ENCODE measurements around the gene MICAL2. TPM values are rescaled to one million over a fixed set of nuclear protein-coding genes. Genes with fewer than 3 reads are reported as not detected.

MICAL2 gene
- total RNA-seq, 1 donor from 2014 or later: 10.0 TPM

DNA sequence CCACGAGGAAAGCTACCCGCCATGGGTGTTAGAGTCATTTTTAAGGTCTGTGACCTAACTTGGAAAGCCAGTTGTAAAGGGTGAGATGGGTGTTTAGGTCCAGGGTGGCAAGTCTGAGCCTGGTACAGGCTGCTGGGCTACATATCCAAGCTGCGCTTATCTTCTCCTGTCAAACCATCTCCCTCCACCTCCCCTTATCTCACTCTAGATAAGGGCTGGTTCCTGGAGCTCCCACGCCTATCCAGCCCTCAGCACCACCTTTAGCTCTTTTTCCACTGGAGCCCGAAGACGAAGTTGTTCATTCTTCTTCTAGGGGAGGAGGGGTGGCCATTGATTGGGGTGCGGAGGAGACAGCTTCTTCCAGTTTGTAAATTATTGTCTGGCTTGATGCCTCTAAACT is 48.5 kb downstream of the MICAL2 start:
- Mint-ChIP-seq H3K4me3 (ENCODE audit: low read depth) (no peak overlapping the region), H3K27me3 (peaks cover 8% of the 10 kb centered on the region), H3K36me3 (ENCODE audit: insufficient read depth) (no peaks in the 10 kb centered on the region), H3K27ac (no peak overlapping the region), H3K4me1 (ENCODE audit: low read depth) (peaks cover 20% of the 10 kb centered on the region), H3K9me3 (ENCODE audit: low read depth) (no peaks in the 10 kb centered on the region)
- TF ChIP-seq, protein P1, sequence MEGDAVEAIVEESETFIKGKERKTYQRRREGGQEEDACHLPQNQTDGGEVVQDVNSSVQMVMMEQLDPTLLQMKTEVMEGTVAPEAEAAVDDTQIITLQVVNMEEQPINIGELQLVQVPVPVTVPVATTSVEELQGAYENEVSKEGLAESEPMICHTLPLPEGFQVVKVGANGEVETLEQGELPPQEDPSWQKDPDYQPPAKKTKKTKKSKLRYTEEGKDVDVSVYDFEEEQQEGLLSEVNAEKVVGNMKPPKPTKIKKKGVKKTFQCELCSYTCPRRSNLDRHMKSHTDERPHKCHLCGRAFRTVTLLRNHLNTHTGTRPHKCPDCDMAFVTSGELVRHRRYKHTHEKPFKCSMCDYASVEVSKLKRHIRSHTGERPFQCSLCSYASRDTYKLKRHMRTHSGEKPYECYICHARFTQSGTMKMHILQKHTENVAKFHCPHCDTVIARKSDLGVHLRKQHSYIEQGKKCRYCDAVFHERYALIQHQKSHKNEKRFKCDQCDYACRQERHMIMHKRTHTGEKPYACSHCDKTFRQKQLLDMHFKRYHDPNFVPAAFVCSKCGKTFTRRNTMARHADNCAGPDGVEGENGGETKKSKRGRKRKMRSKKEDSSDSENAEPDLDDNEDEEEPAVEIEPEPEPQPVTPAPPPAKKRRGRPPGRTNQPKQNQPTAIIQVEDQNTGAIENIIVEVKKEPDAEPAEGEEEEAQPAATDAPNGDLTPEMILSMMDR (IDR thresholded peaks at IDR 0.05; ENCODE audit: unreplicated experiment): no peak
- no peak for DNase-seq (ENCODE audit: low spot score, unreplicated experiment)

DNA sequence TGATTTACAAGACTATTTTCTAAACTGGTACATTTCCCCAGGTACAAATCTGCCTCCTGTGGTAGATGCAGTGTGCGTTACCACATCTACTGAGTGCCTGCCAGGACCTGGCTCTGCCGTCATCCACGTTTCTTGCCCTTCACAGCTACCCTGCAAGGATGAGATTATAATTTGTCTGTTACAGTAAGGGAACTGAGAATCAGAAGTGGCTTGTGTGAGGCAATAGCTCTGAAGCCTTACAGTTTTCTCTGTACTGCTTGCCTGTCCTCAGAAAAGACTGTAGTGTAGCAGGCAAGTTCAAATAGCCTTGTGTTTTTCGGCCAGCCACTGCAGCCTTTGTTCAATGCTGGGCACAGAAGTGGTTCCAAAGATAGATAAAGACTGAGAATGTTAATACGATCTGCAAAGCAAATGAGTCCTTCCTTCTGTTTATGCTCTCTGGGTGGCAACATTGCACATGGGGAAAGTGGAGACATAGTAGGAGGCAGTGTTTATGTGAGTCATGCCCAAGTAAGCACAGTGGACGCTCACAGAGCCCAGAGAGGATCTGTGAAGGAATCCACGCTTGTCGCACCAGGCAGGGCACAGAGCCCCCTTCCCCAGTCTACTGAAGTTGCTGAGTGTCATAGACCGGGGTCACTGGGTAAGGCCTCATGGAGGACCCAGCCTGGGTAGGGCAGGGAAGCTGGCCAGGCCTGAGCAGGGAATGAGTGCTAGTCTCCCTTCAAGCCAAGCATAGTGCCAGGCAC is 49.1 kb downstream of the MICAL2 start:
- no peak for DNase-seq (ENCODE audit: low spot score, unreplicated experiment)
- TF ChIP-seq, protein P1 (IDR thresholded peaks at IDR 0.05; ENCODE audit: unreplicated experiment): no peak
- H3K4me3 Mint-ChIP-seq (ENCODE audit: low read depth): no peak overlapping the region
- no peaks in the 10 kb centered on the region for H3K36me3 Mint-ChIP-seq (ENCODE audit: insufficient read depth)
- peaks cover 8% of the 10 kb centered on the region for H3K27me3 Mint-ChIP-seq
- H3K27ac Mint-ChIP-seq: no peak overlapping the region
- H3K9me3 Mint-ChIP-seq (ENCODE audit: low read depth): no peaks in the 10 kb centered on the region
- peaks cover 20% of the 10 kb centered on the region for H3K4me1 Mint-ChIP-seq (ENCODE audit: low read depth)

- no peak for DNase-seq (ENCODE audit: low spot score, unreplicated experiment)
- Mint-ChIP-seq H3K4me3 (ENCODE audit: low read depth) (no peak overlapping the region), H3K27ac (peak overlapping the region; percentile 1), H3K4me1 (ENCODE audit: low read depth) (peaks cover 20% of the 10 kb centered on the region), H3K36me3 (ENCODE audit: insufficient read depth) (no peaks in the 10 kb centered on the region), H3K9me3 (ENCODE audit: low read depth) (no peaks in the 10 kb centered on the region), H3K27me3 (peaks cover 8% of the 10 kb centered on the region)
- TF ChIP-seq, protein P1 (IDR thresholded peaks at IDR 0.05; ENCODE audit: unreplicated experiment): no peak
Measured at GRCh38 chr11:12160231-12160630, 49.8 kb downstream of the MICAL2 start.

- H3K4me1 Mint-ChIP-seq (ENCODE audit: low read depth): peaks cover 20% of the 10 kb centered on the region
- no peak overlapping the region for H3K27ac Mint-ChIP-seq
- peaks cover 7% of the 10 kb centered on the region for H3K27me3 Mint-ChIP-seq
- no peak overlapping the region for H3K4me3 Mint-ChIP-seq (ENCODE audit: low read depth)
- H3K36me3 Mint-ChIP-seq (ENCODE audit: insufficient read depth): no peaks in the 10 kb centered on the region
- TF ChIP-seq, protein P1 (IDR thresholded peaks at IDR 0.05; ENCODE audit: unreplicated experiment): no peak
- no peak for DNase-seq (ENCODE audit: low spot score, unreplicated experiment)
- H3K9me3 Mint-ChIP-seq (ENCODE audit: low read depth): no peaks in the 10 kb centered on the region
Measured at GRCh38 chr11:12160680-12161079, 50.3 kb downstream of the MICAL2 start.

DNA sequence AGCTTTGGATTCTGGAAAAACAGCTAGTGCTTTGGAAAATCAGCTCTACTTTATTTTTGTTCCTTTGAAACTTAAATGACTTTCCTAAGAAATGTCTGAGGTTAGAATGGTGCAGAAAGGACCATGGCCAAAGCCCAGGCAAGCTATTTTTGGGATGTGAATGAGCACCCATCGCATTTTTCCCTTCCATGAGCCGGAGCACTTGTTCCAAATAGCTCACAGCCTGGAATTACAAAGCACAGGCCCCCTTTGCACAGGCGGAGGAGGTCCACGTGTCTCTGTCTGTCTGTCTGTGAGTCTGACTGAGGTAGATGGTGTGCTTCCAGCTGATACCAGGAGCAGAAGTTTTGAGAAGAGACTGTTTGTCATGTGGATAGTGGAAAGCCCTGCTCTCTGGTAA is 50.7 kb downstream of the MICAL2 start:
- H3K4me1 Mint-ChIP-seq (ENCODE audit: low read depth): peaks cover 20% of the 10 kb centered on the region
- no peak overlapping the region for H3K27ac Mint-ChIP-seq
- peaks cover 6% of the 10 kb centered on the region for H3K27me3 Mint-ChIP-seq
- H3K4me3 Mint-ChIP-seq (ENCODE audit: low read depth): no peak overlapping the region
- H3K9me3 Mint-ChIP-seq (ENCODE audit: low read depth): no peaks in the 10 kb centered on the region
- H3K36me3 Mint-ChIP-seq (ENCODE audit: insufficient read depth): no peaks in the 10 kb centered on the region
- DNase-seq (ENCODE audit: low spot score, unreplicated experiment): no peak
- TF ChIP-seq, protein P1 (IDR thresholded peaks at IDR 0.05; ENCODE audit: unreplicated experiment): no peak
